ENCODE data around the gene OR51A2. TPM values are rescaled to one million over a fixed set of nuclear protein-coding genes. Genes with fewer than 3 reads are reported as not detected.

The OR51A2 gene
- total RNA-seq, 1 experiment from 2014 or later, result not detected

- peaks cover 23% of the 10 kb centered on the region for H3K27me3 ChIP-seq (ENCODE audit: insufficient read depth, low read length)
- H3K36me3 ChIP-seq (ENCODE audit: control insufficient read depth in 1 of 2, insufficient read depth in 2 of 2, low read length in 2 of 2), result no peaks in the 10 kb centered on the region
- no peak overlapping the region for H2AFZ ChIP-seq (ENCODE audit: low read depth, low read length, poor library complexity, severe bottlenecking)
- H3K27ac ChIP-seq (ENCODE audit: low read depth, low read length), result no peak overlapping the region
- ChIA-PET CTCF (no interaction called here), POLR2A (no interaction called here), RAD21 (ENCODE audit: low non-redundant PET in 1 of 2, low total read pairs in 2 of 2, uncharacterized antibody in 2 of 2, unreplicated experiment in 2 of 2) (no interaction called here)
- intact Hi-C loops (cut with micrococcal nuclease), result no loop called here
- H3K9me2 ChIP-seq (ENCODE audit: insufficient read depth), result no peaks in the 10 kb centered on the region
- no peaks in the 10 kb centered on the region for H4K20me1 ChIP-seq (ENCODE audit: insufficient read depth)
- no peak overlapping the region for H3K4me3 ChIP-seq (replicated peaks in 1 of 2; ENCODE audit: low read depth in 1 of 2, low read length in 2 of 2)
- no peaks in the 10 kb centered on the region for H3K9me3 ChIP-seq (ENCODE audit: control insufficient read depth in 1 of 2, insufficient read depth in 1 of 2, low read depth in 1 of 2, low read length in 2 of 2)
- H3K9ac ChIP-seq (ENCODE audit: low read length), result no peak overlapping the region
- ATAC-seq (no peak), DNase-seq (ENCODE audit: low read depth, low spot score) (no peak)
- no TSS peak for BruUV-seq (replicated peaks)
- TF ChIP-seq POLR2A (IDR thresholded peaks at IDR 0.05; ENCODE audit: borderline replicate concordance, extremely low read depth, insufficient read depth, insufficient read length), result no peak
- TF ChIP-seq MAX (IDR thresholded peaks at IDR 0.05), result no peak
- TF ChIP-seq SIN3A (IDR thresholded peaks at IDR 0.05; ENCODE audit: low read depth), result no peak
- no peak for TF ChIP-seq FOSL1 (IDR thresholded peaks at IDR 0.05; ENCODE audit: low read depth)
- no peak for TF ChIP-seq REST (IDR thresholded peaks at IDR 0.05; ENCODE audit: low read depth)
- no peak for TF ChIP-seq SP1 (IDR thresholded peaks at IDR 0.05; ENCODE audit: low read depth)
- TF ChIP-seq ZBTB33 (IDR thresholded peaks at IDR 0.05; ENCODE audit: extremely low read depth, insufficient replicate concordance, low read length), result no peak
- no peak for TF ChIP-seq YY1 (IDR thresholded peaks at IDR 0.05; ENCODE audit: extremely low read depth, insufficient replicate concordance, low read depth, low read length)
- no peak for TF ChIP-seq CBX3 (IDR thresholded peaks at IDR 0.05; ENCODE audit: low read depth)
- no peak for TF ChIP-seq EGR1 (IDR thresholded peaks at IDR 0.05; ENCODE audit: low read depth)
- no peak for TF ChIP-seq RAD21 (IDR thresholded peaks at IDR 0.05; ENCODE audit: low read depth)
- TF ChIP-seq EZH2phosphoT487 (IDR thresholded peaks at IDR 0.05; ENCODE audit: borderline replicate concordance), result no peak
- TF ChIP-seq EZH2 (IDR thresholded peaks at IDR 0.05), result no peak
- no peak for TF ChIP-seq POLR2AphosphoS5 (IDR thresholded peaks at IDR 0.05; ENCODE audit: low read depth, low read length)
- TF ChIP-seq ATF3 (IDR thresholded peaks at IDR 0.05), result no peak
- no peaks in the 10 kb centered on the region for H3K79me2 ChIP-seq (ENCODE audit: insufficient read depth, low read length)
- no peaks in the 10 kb centered on the region for H3K4me1 ChIP-seq (ENCODE audit: control insufficient read depth in 1 of 2, insufficient read depth in 2 of 2, low read length in 2 of 2)
- no peak overlapping the region for H3K4me2 ChIP-seq (ENCODE audit: low read length)
These were observed 33.2 kb downstream of the OR51A2 start for GRCh38 chr11:4922304-4922703.
